HG02798 (cell line): ENCODE measurements around the gene MAGOHB.
"Not testable (repeated sequence)": the region's sequence is repeated elsewhere in the genome, so short reads cannot be mapped to it uniquely, and the experiment has no call there.

ENCODE experiments used
- ATAC-seq: cut with Tn5 transposase; IDR thresholded peaks from one replicate; pipeline ENCODE4 v1.9.1; 2021; ENCODE audit warnings: mild to moderate bottlenecking; ENCODE audit not compliant: unreplicated experiment, poor library complexity

The MAGOHB gene

GRCh38 chr12:10614056-10614370 lies 604 bp upstream of the MAGOHB start:
- ATAC-seq = no peak

GRCh38 chr12:10612984-10613348 lies 443 bp downstream of the MAGOHB start:
- ATAC-seq = no peak

- ATAC-seq = no peak
Measured at GRCh38 chr12:10612110-10612509, 1.3 kb downstream of the MAGOHB start.

GRCh38 chr12:10611258-10611657 lies 2.2 kb downstream of the MAGOHB start:
- not testable (repeated sequence) for ATAC-seq

GRCh38 chr12:10610188-10610587 lies 3.2 kb downstream of the MAGOHB start:
- ATAC-seq = no peak

GRCh38 chr12:10607885-10608458 lies 5.4 kb downstream of the MAGOHB start:
- no peak for ATAC-seq

GRCh38 chr12:10601860-10602259 lies 11.5 kb downstream of the MAGOHB start:
- no peak for ATAC-seq

- ATAC-seq = no peak
Measured at GRCh38 chr12:10600988-10601387, 12.4 kb downstream of the MAGOHB start.

GRCh38 chr12:10595881-10596280 lies 17.5 kb downstream of the MAGOHB start:
- ATAC-seq = no peak

- no peak for ATAC-seq
Measured at GRCh38 chr12:10590966-10591365, 22.4 kb downstream of the MAGOHB start.

GRCh38 chr12:10584415-10584814 lies 29.0 kb downstream of the MAGOHB start:
- ATAC-seq = no peak

GRCh38 chr12:10582704-10583103 lies 30.7 kb downstream of the MAGOHB start:
- ATAC-seq = no peak

GRCh38 chr12:10582133-10582532 lies 31.3 kb downstream of the MAGOHB start:
- ATAC-seq = not testable (repeated sequence)

GRCh38 chr12:10574307-10574706 lies 39.1 kb downstream of the MAGOHB start:
- ATAC-seq = no peak

- ATAC-seq = not testable (repeated sequence)
Measured at GRCh38 chr12:10572021-10572490, 41.4 kb downstream of the MAGOHB start.

GRCh38 chr12:10571141-10571540 lies 42.3 kb downstream of the MAGOHB start:
- ATAC-seq = no peak

GRCh38 chr12:10567813-10568212 lies 45.6 kb downstream of the MAGOHB start:
- ATAC-seq = no peak

GRCh38 chr12:10563966-10564365 lies 49.4 kb downstream of the MAGOHB start:
- no peak for ATAC-seq

GRCh38 chr12:10563002-10563401 lies 50.4 kb downstream of the MAGOHB start:
- ATAC-seq = no peak

- ATAC-seq = no peak
Measured at GRCh38 chr12:10562306-10562933, 51.0 kb downstream of the MAGOHB start.

- ATAC-seq = no peak
Measured at GRCh38 chr12:10559244-10559643, 54.2 kb downstream of the MAGOHB start.

GRCh38 chr12:10558789-10559188 lies 54.6 kb downstream of the MAGOHB start:
- no peak for ATAC-seq
